Ovary (tissue), 9 donors: ENCODE results near the gene ZNF107. TPM values are rescaled to one million over a fixed set of nuclear protein-coding genes. Genes with fewer than 3 reads are reported as not detected.

Source experiments
- DNase-seq, 5 donors: peaks; one replicate each; pipeline ENCODE4 v3.0.0-alpha.2; 2019 to 2020
- H3K27ac ChIP-seq, 2 donors: fragments of 200-600 bp; one replicate each; pipeline versions ENCODE4 v1.5.1 to v1.8.0; 2019 to 2022
- H3K27me3 ChIP-seq: fragments of 200-600 bp; one replicate; pipeline ENCODE4 v1.8.0; 2022
- H3K36me3 ChIP-seq: fragments of 200-600 bp; sonication (generic); one replicate; pipeline ENCODE4 v1.5.1; 2019
- H3K4me1 ChIP-seq: one replicate; pipeline ENCODE4 v1.8.1; 2013; ENCODE audit warnings: mild to moderate bottlenecking, moderate library complexity; ENCODE audit not compliant: insufficient read depth
- H3K4me3 ChIP-seq: fragments of 200-600 bp; sonication (generic); one replicate; pipeline ENCODE4 v1.5.1; 2017
- H3K9me3 ChIP-seq, 2 donors: fragments of 200-600 bp in 1 of 2; sonication (generic) in 1 of 2; one replicate each; pipeline versions ENCODE4 v1.5.1 to v1.8.1; 2013 to 2019; ENCODE audit warnings: mild to moderate bottlenecking in 1 of 2, moderate library complexity in 1 of 2
- CTCF ChIP-seq, 3 donors: fragments of 450-650 bp in 2 of 3; fragments of 200-600 bp in 1 of 3; IDR thresholded peaks; one replicate each; pipeline versions ENCODE4 v1.5.1 to v1.8.0; 2016 to 2022; ENCODE audit warnings: antibody characterized with exemption in 3 of 3, mild to moderate bottlenecking in 1 of 3
- EP300 ChIP-seq: sonication (generic); formaldehyde crosslinking; IDR thresholded peaks from one replicate; pipeline ENCODE4 v1.6.1; 2017; ENCODE audit warnings: antibody characterized with exemption
- POLR2A ChIP-seq: fragments of 450-650 bp; IDR thresholded peaks from one replicate; pipeline ENCODE4 v1.6.1; 2017; ENCODE audit warnings: antibody characterized with exemption, mild to moderate bottlenecking, moderate library complexity
- WGBS, 3 donors: extraction: QIAGEN DNeasy Blood & Tissue Kit in 1 of 3; methylation state at CpG; one replicate each; pipeline versions ENCODE4 v1.1.5 to v1.1.7; 2013 to 2017; 5-methylcytosine and 5-hydroxymethylcytosine counted together
- intact Hi-C, 4 donors: fragments of 100-400 bp; cut with DNase I; formaldehyde crosslinking; loops; one replicate each; pipeline versions ENCODE4 v1.11.0 to v1.15.1; 2022 to 2023
- polyA plus RNA-seq, 2 donors: library from polyadenylated mRNA; stranded (reverse); fragments of 200-250 nt in 1 of 2; fragments of 350-450 nt in 1 of 2; fragmentation: Illumina TruSeq in 1 of 2; extraction: RNeasy Lipid Tissue Mini Kit (QIAGEN cat#74804) in 1 of 2; gene quantifications; one replicate each; pipeline ENCODE4 v1.2.3, GENCODE V29; 2013 to 2014
- total RNA-seq, 7 donors: library from RNA; depleted of rRNA in 2 of 7; stranded (reverse); fragments of >200 nt in 2 of 7; fragmentation: NEBNext Ultra II Directional in 3 of 7; extraction: Animal tissue kit (Norgen Biotek cat#: 25700) in 3 of 7; gene quantifications; one replicate each; pipeline versions ENCODE4 v1.1.0 to v1.2.4, GENCODE V29; 2016 to 2023
- donor health status: DM: no; HTN: no; CAD: no; lungs with moderate emphysema.
- donor health status: DM: no; HTN: no; CAD: no.
- donor health status: Bipolar disorder and iron deficiency.
- donor health status: DM: yes; HTN: yes; CAD: no.
- donor health status: DM: no; HTN: no; CAD: no.
- donor health status: DM: yes; HTN: yes; CAD: no.

Gene ZNF107
- total and polyA plus RNA-seq, 9 donors = 2.8 to 10.3 (median 6.4) TPM

GRCh38 chr7:64634406-64635062, 31.4 kb upstream of the ZNF107 start:
- Histone ChIP-seq H3K4me1 (no peaks in the 10 kb centered on the region), H3K27me3 (no peaks in the 10 kb centered on the region), H3K27ac (no peak overlapping the region), H3K4me3 (no peak overlapping the region), H3K36me3 (no peaks in the 10 kb centered on the region), H3K9me3 (no peaks in the 10 kb centered on the region)
- DNase-seq = no peak
- intact Hi-C loops = no loop called here
- 76 to 87% (median 78%) methylated on average over 2 of the region's 2 CpGs for WGBS, 3 donors
- TF ChIP-seq POLR2A (no peak), CTCF (IDR thresholded peaks at IDR 0.05) (no peak), EP300 (no peak)

GRCh38 chr7:64636386-64636785, 29.5 kb upstream of the ZNF107 start:
- H3K4me1 ChIP-seq = no peaks in the 10 kb centered on the region
- 49 to 73% (median 55%) methylated on average over 4 of the region's 4 CpGs for WGBS, 3 donors
- no peaks in the 10 kb centered on the region for H3K36me3 ChIP-seq
- H3K9me3 ChIP-seq = no peaks in the 10 kb centered on the region
- no peak for DNase-seq
- no peak overlapping the region for H3K4me3 ChIP-seq
- TF ChIP-seq POLR2A (no peak), CTCF (IDR thresholded peaks at IDR 0.05) (no peak), EP300 (no peak)
- intact Hi-C loops = no loop called here
- no peak overlapping the region for H3K27ac ChIP-seq
- no peaks in the 10 kb centered on the region for H3K27me3 ChIP-seq

- TF ChIP-seq CTCF (IDR thresholded peaks at IDR 0.05) = no peak
- no peak for TF ChIP-seq EP300
- no peak for TF ChIP-seq POLR2A
- Histone ChIP-seq H3K9me3 (no peaks in the 10 kb centered on the region), H3K27ac (no peak overlapping the region), H3K4me1 (no peaks in the 10 kb centered on the region), H3K36me3 (no peaks in the 10 kb centered on the region), H3K4me3 (no peak overlapping the region), H3K27me3 (no peaks in the 10 kb centered on the region)
- intact Hi-C loops = no loop called here
- WGBS, 3 donors = 61 to 71% (median 69%) methylated on average over 4 of the region's 4 CpGs
- no peak for DNase-seq
Measured at GRCh38 chr7:64637521-64638445, 28.1 kb upstream of the ZNF107 start.

- H3K36me3 ChIP-seq = no peaks in the 10 kb centered on the region
- H3K27ac ChIP-seq = no peak overlapping the region
- WGBS, 3 donors = 74 to 88% (median 83%) methylated on average over 2 of the region's 2 CpGs
- intact Hi-C loops = no loop called here
- no peak overlapping the region for H3K4me3 ChIP-seq
- no peaks in the 10 kb centered on the region for H3K27me3 ChIP-seq
- TF ChIP-seq POLR2A (no peak), EP300 (no peak), CTCF (IDR thresholded peaks at IDR 0.05) (no peak)
- H3K9me3 ChIP-seq = no peaks in the 10 kb centered on the region
- no peaks in the 10 kb centered on the region for H3K4me1 ChIP-seq
- DNase-seq = no peak
Measured at GRCh38 chr7:64638822-64639221, 27.1 kb upstream of the ZNF107 start.
